Breast epithelium (tissue), 3 donors: ENCODE data around the gene TMEM200C.

Experiments used
- CTCF ChIP-seq, 3 donors: fragments of 450-650 bp; IDR thresholded peaks; one replicate each; pipeline ENCODE4 v1.5.1; 2016 to 2017; ENCODE audit warnings: antibody characterized with exemption in 3 of 3, mild to moderate bottlenecking in 3 of 3, moderate library complexity in 3 of 3
- POLR2A ChIP-seq: fragments of 450-650 bp; IDR thresholded peaks from one replicate; pipeline ENCODE4 v1.6.1; 2016; ENCODE audit warnings: antibody characterized with exemption, mild to moderate bottlenecking, moderate library complexity

- TF ChIP-seq CTCF (IDR thresholded peaks at IDR 0.05) = no peak
- no peak for TF ChIP-seq POLR2A
Measured at GRCh38 chr18:5899835-5900234, 4.5 kb upstream of the TMEM200C start.
